NCI-H82 treated with DMSO at 0.1 percent for 48 hours (cell line): ENCODE results near the gene CMSS1.

ENCODE experiments used
- DNase-seq: peaks from one replicate; lab custom pipeline; 2025; ENCODE audit not compliant: unreplicated experiment; lab: John Stamatoyannopoulos, UW

The CMSS1 gene

GRCh38 chr3:99931059-99931458, 113.4 kb downstream of the CMSS1 start:
- no peak for DNase-seq

DNA sequence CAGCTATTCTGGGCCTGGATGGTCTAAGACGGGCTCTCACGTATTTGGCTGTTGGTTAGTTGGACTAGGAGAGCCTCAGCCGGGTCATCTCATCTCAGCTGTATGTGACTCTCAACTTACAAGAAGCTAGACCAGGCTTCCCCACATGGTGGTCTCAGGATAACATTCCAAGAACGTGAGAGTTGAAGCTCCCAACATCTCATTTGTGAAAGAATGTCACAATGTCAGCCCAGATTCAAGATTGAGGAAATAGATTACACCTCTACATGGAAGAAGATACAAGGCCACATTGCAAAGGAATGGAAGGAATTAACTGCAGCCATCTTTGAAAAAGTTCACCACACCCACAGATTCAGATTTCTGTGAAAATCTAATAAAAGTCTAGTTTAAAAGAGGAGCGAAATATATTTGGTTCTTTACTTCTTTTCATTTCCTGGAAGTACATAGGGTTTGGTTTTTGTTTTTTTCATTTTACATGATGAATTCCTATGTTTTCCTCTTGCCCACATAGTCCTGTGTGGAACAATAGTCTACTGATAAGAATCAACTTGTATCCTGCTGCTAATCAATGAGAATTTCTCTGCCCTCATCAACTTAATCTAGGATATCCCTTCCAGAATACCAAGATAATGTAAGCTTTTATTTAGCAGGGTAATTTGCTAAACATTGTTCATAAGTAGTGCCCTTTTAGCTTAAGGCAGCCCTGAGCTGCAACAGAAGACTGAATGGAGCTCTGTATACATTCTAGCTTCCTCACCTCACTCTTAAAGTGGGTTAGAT, 116.5 kb downstream of the CMSS1 start:
- DNase-seq: no peak

GRCh38 chr3:99934975-99935797, 117.5 kb downstream of the CMSS1 start:
- no peak for DNase-seq

- no peak for DNase-seq
Measured at GRCh38 chr3:99938270-99938911, 120.7 kb downstream of the CMSS1 start.

DNA sequence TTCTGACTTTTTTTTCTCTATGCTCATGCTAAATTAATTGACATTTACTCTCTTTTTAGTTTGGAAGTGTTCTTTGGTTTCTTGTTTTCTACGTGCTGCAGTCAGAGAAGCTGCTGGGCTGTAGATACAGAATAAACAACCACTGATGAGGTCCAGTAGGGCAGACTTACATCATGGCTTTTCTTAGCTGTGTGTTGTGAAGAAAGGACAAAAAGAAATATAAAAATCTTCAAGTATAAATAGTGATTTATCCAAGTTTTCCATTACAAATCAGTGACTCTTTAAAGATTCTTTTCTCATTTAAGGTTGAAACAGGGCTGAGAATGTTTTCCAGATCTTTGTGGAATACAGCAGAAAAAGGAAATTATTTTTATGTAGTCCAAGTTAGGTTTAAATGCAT, 122.2 kb downstream of the CMSS1 start:
- no peak for DNase-seq

DNA sequence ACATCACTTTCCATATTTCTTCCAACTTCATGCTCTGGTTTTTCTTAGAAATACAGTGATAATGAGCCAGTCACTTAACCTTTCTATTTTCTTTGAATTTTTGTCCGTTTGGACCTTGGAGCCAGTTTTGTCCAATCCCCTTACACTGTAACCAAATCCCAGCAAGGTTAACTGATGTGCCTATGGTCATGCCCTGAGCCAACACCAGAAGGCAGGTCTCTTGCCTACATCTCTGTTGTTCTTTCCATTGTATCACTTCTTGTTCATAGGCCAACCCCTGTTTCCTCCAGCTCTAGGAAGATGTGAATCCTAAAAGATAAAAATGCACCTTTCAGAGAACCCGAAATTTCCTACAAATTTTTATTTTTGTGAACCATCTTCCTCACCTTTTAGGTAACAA, 122.7 kb downstream of the CMSS1 start:
- no peak for DNase-seq

DNA sequence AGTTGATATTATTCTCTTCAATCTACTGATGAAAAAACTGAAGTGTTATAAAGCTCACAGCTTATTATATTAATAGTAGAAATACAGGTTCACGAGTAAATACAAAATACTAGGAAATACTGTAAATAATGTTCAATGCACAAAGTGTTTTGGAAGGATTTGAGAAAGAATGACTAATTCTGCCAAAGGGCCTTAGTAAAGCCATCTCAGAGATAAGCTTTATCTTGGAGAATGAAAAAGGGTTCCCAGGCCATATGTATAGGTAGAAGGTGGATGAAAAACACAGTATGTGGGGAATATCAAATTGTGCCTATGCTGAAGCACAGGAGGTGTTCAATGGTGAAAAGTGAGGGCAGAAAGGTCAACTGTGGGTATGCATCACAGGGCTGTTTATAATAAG, 123.5 kb downstream of the CMSS1 start:
- no peak for DNase-seq

DNA sequence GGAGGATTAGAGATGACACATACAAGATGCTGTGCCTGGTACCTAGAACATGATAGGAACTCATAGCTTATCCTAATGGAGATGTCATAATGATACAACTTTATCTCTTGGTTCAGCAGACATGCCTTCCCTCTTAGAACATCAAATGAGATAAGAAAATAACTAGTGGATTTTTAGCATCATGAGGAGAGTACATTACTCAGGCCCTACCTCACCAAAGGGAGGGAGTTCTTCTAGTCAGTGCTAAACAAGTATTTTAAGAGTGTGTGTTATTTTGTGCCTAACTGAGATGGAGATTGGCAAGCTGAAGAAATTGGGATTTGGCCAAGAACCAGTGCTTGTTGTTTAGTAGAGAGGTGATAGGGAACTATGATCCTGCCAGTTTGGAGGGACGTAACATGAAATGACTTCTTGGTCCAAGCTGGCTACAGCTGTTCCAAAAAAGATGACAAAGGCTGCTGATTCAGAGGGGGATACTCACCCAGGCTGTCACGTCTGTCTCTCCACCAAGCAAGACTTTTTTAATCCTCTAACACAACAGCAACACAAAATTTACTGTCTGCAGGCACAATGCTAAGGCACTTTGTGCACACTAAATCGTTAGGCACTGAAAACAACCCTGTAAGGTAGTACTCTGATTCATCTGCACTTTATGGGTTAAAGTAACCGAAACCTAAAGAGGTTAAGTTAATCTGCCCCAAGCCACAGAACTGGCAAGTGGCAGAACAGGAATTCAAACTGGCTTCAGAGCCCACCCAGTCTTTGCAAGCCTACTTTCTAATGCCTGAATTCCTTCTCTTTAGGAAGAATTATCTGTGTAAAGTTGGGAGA, 126.5 kb downstream of the CMSS1 start:
- DNase-seq: no peak

DNA sequence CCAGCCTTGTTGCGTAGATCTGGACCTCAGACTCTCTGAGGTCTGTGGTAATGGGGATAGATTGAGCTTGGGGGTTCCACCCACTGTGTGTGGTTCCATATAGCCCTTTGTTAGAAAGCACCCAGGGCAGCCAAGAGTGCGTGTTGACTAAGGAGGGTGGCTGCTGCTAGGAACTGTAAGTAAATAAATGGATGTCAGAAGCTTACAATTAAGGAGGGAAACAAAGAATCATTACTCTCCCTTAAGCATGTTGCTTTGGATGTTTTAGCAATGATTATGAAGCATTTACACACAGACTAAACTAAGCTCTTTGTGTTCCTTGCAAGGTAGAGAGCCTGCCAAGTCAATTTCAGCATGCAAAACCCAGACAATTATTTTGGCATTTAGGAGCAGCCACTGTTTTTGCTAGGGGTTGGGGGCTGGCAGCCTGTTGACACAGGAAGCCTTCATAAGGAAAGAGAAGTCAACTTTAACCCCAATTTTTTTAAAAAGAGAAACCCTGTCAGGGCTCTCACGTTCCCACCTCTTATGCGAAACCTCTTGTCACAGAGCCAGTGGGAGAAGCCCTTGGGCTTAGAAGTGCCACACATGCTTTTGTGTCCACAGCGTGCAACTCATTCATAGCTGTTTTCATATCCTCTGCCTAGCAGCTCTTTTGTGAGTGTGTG, 127.8 kb downstream of the CMSS1 start:
- DNase-seq: no peak

DNA sequence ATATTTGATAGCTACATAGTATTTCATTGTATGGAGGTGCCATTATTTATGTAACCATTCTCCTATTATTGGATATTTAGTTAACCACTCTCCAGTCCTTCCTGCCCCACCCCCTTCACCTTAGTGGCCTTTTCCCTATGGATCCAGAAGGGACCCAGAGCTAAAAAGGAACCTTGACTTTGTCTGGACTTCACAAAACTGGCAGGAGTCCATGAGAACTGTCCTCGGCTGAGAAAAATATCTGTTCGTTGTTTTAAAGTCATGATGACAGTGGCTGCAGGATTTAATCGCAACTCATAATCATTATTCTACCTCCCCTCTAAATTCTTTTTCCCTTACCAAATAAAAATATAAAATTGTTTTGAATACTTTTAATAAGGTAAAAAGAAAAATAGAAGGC, 129.7 kb downstream of the CMSS1 start:
- no peak for DNase-seq

- no peak for DNase-seq
Measured at GRCh38 chr3:99948467-99949089, 130.9 kb downstream of the CMSS1 start.

- no peak for DNase-seq
Measured at GRCh38 chr3:99949956-99950670, 132.5 kb downstream of the CMSS1 start.

DNA sequence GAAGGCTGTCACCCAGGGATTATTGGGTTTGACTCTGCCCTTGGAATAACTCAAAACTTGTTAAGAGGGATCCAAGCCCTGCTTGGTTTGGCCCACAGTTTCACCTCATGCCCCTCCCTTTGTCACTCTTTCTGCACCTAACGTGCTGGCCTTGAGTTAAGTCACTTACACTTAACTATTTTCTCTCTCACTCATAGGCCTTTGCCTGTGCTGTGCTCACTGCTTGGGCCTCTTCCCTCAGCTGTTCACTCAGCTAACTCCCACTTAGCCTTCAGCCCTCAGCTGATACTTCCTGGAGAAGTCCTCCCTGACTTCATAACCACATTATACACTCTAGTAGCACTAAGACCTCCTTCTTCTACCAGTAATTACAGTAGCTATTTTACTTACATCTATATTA, 133.3 kb downstream of the CMSS1 start:
- no peak for DNase-seq

DNA sequence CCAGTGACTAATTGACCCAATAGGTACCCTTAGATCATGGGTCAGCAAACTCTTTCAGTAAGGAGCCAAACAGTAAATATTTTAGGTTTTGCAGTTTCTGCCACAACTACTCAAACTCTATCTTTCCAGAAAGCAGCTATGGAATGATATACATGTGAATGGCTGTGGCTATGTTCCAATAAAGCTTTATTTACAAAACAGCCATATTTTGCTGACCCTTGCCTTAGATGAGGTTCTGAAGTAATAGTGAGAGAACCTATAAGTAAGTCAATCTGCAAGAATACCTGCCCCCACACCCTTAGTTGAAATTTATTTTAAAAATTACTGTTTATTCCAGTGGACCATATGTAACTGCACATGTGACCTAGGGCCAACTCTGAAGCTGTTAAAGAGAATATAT, 134.0 kb downstream of the CMSS1 start:
- no peak for DNase-seq

GRCh38 chr3:99952306-99952705, 134.6 kb downstream of the CMSS1 start:
- no peak for DNase-seq

DNA sequence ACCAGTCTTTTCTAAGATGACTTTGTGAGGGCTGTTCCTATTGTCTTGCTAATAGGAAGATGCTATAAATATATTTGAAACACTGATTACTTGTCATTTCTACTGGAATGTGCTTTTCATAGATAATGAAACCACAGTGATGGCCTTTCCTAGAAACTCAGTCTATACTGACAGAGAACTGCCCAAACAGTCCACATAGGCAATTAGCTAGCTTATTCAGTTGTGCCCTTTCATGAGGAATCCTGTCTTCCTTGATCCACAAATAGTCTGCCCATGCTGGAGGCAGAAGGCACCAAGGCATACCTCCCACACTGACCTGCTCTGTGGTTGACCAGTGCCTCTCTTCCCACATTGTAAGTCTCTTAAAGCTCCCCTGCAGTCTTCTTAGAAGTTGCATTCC, 135.9 kb downstream of the CMSS1 start:
- no peak for DNase-seq

- no peak for DNase-seq
Measured at GRCh38 chr3:99954914-99955644, 137.4 kb downstream of the CMSS1 start.

GRCh38 chr3:99955773-99956562, 138.3 kb downstream of the CMSS1 start:
- no peak for DNase-seq
